Left lung (tissue), 10 donors: ENCODE data around the gene LRRC10B. TPM values are rescaled to one million over a fixed set of nuclear protein-coding genes. Genes with fewer than 3 reads are reported as not detected.

Source experiments
- ATAC-seq: fragments of 200-7000 bp; cut with Tn5 transposase; one replicate; pipeline ENCODE4 v1.9.1; 2020; ENCODE audit warnings: moderate library complexity
- DNase-seq, 4 donors: peaks; one replicate each; pipeline ENCODE4 v3.0.0-alpha.2; 2013 to 2020
- H3K27ac ChIP-seq, 2 donors: fragments of 200-600 bp; sonication (generic) in 1 of 2; one replicate each; pipeline versions ENCODE4 v1.5.0 to v1.8.0; 2020 to 2021
- H3K27me3 ChIP-seq, 2 donors: fragments of 200-600 bp; sonication (generic) in 1 of 2; one replicate each; pipeline versions ENCODE4 v1.5.0 to v1.8.0; 2020 to 2021
- H3K36me3 ChIP-seq, 2 donors: fragments of 200-600 bp; sonication (generic) in 1 of 2; one replicate each; pipeline versions ENCODE4 v1.5.0 to v1.8.0; 2020 to 2021
- H3K4me1 ChIP-seq, 2 donors: fragments of 200-600 bp; one replicate each; pipeline ENCODE4 v1.8.0; 2021
- H3K4me3 ChIP-seq, 2 donors: fragments of 200-600 bp; sonication (generic) in 1 of 2; one replicate each; pipeline versions ENCODE4 v1.5.0 to v1.8.0; 2020 to 2021; ENCODE audit warnings: mild to moderate bottlenecking in 1 of 2
- H3K9me3 ChIP-seq, 2 donors: fragments of 200-600 bp; sonication (generic) in 1 of 2; one replicate each; pipeline versions ENCODE4 v1.5.0 to v1.8.0; 2020 to 2021
- intact Hi-C, 2 donors: fragments of 100-400 bp; cut with DNase I; formaldehyde crosslinking; loops; one replicate each; pipeline versions ENCODE4 v1.11.2 to v1.14.2; 2022
- polyA plus RNA-seq, 6 donors: library from polyadenylated mRNA; unstranded; fragments of 120-200 nt; gene quantifications; one replicate each; pipeline ENCODE4 v1.2.1, GENCODE V29; 2013; ENCODE audit not compliant: insufficient read length in 6 of 6
- total RNA-seq, 2 donors: library from RNA; stranded (reverse); fragmentation: NEBNext Ultra II Directional; extraction: Animal tissue kit (Norgen Biotek cat#: 25700); gene quantifications; one replicate each; pipeline ENCODE4 v1.2.1, GENCODE V29; 2021
- TF ChIP-seq, protein P1 (sequence below), 2 donors: fragments of 200-600 bp; sonication (generic) in 1 of 2; IDR thresholded peaks; one replicate each; pipeline versions ENCODE4 v1.5.0 to v1.8.0; 2021; ENCODE audit warnings: antibody characterized with exemption in 2 of 2
- donor health status: DM: no; HTN: yes; CAD: no.
- donor health status: DM: no; HTN: no; CAD: no.

Gene LRRC10B
- total and polyA plus RNA-seq, 8 donors, result 0.29 to 5.5 (median 1.9) TPM

DNA sequence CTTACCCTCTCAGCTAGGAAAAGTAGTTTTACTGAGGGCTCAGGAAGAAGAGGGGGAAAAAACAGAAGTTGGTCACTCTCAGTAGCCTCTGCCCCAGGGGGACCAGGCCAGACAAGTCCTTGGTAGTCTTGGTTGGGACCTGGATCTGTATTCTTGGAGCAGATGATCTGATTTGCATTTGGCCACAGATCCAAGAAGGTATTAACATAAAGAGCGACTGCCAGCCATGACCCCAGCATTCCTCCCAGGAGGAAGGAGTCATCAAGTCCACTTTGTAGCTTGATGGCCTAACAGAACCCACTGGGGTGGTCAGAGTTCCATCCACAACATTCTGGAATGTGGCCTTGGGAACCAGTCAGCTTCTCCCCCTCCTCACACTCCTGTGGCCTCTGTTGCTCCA lies 6.0 kb upstream of the LRRC10B start:
- no peaks in the 10 kb centered on the region for H3K4me1 ChIP-seq
- H3K27ac ChIP-seq, result no peak overlapping the region
- TF ChIP-seq, protein P1, sequence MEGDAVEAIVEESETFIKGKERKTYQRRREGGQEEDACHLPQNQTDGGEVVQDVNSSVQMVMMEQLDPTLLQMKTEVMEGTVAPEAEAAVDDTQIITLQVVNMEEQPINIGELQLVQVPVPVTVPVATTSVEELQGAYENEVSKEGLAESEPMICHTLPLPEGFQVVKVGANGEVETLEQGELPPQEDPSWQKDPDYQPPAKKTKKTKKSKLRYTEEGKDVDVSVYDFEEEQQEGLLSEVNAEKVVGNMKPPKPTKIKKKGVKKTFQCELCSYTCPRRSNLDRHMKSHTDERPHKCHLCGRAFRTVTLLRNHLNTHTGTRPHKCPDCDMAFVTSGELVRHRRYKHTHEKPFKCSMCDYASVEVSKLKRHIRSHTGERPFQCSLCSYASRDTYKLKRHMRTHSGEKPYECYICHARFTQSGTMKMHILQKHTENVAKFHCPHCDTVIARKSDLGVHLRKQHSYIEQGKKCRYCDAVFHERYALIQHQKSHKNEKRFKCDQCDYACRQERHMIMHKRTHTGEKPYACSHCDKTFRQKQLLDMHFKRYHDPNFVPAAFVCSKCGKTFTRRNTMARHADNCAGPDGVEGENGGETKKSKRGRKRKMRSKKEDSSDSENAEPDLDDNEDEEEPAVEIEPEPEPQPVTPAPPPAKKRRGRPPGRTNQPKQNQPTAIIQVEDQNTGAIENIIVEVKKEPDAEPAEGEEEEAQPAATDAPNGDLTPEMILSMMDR (IDR thresholded peaks at IDR 0.05), result no peak
- DNase-seq, result no peak
- H3K4me3 ChIP-seq, result no peak overlapping the region
- peaks cover 5 to 27% of the 10 kb centered on the region in 2 donors for H3K27me3 ChIP-seq
- no peak for ATAC-seq
- no peaks in the 10 kb centered on the region for H3K36me3 ChIP-seq
- H3K9me3 ChIP-seq, result no peaks in the 10 kb centered on the region
- intact Hi-C loops, result no loop called here

DNA sequence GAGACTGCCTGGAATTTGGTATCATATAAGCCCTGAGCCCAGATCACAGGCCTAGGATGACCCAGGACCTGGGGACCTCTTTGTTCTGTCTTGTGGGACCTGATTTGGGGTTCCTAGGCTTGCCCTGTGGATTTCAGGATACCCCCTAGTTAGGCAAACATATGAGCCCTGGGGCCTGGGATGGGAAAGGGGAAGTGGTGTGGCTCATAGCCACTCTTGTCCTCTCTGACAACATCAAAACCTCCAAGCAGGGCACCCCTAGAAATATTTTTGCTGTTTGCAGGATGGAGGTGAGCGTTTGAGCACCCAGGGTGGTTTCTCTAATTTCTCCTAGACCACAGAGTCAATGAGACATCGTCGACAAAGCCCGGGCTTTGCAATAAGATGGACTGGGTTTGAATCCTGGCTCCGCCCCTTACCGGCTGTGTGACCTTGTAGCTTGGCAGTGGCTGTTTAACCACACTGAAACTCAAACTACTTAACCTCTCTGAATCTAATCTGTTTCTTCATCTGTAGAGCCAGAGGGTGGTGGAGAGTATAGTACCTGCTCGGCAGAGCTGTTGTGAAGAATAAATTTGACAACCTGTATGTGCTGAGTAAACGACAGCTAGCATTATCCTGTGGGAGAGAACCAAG lies 5.3 kb upstream of the LRRC10B start:
- H3K9me3 ChIP-seq, result no peaks in the 10 kb centered on the region
- no peaks in the 10 kb centered on the region for H3K36me3 ChIP-seq
- TF ChIP-seq, protein P1 (IDR thresholded peaks at IDR 0.05), result no peak
- no peak overlapping the region for H3K27ac ChIP-seq
- DNase-seq (no peak), ATAC-seq (no peak)
- H3K4me1 ChIP-seq, result peaks cover 2 to 5% of the 10 kb centered on the region in 2 donors
- H3K27me3 ChIP-seq, result peaks cover 11 to 35% of the 10 kb centered on the region in 2 donors
- intact Hi-C loops, result no loop called here
- H3K4me3 ChIP-seq, result no peak overlapping the region

DNA sequence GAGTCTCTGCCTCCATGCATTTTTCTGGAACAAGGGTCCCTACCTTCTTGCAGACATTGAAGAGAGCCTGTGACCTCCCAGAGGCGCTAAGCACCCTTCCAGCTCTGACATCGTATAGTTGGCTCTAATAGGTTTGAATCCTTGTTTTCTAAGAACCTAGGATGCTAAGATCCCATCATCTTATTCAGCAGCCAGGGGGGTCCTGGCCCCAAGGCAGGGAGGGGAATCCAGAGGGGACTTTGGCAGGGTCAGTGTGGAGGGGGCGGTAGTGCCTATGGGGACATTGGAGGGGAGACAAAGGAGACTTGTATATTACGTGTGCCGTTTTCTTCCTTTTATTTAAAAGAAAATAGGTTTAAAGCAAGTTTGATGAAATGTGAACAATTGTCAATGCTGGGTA lies 3.4 kb upstream of the LRRC10B start:
- Histone ChIP-seq H3K4me3 (no peak overlapping the region), H3K27ac (no peak overlapping the region)
- TF ChIP-seq, protein P1 (IDR thresholded peaks at IDR 0.05), result no peak

DNA sequence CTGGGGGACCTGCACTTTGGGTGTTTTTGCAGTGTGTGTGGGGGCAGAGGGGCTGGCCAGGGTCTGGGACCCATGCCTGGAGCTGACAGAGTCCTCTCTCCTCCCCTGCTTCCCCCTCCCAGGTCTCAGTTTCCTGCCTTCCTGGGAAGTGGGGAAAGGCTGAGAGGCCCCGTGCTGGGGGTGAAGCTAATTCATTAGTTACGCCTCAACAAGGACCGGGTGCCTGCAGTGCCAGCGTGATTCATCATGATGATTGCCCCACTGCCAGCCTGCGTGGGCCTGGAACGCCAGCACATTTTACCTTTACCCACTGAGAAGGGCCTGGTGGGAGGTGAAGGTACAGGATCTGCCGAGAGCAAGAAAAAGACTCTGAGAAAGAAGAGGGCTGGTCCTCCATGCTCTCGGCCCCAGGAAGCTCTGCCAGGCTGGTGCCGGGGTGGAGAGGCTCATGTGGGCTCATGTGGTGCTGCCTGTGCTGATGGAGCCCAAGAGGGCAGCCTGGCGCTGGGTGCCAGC lies 2.9 kb upstream of the LRRC10B start:
- H3K4me1 ChIP-seq, result peaks cover 13 to 22% of the 10 kb centered on the region in 2 donors
- intact Hi-C loops, result no loop called here
- H3K9me3 ChIP-seq, result no peaks in the 10 kb centered on the region
- no peak overlapping the region for H3K4me3 ChIP-seq
- ATAC-seq (no peak), DNase-seq (no peak)
- H3K36me3 ChIP-seq, result no peaks in the 10 kb centered on the region
- TF ChIP-seq, protein P1 (IDR thresholded peaks at IDR 0.05), result no peak
- H3K27me3 ChIP-seq, result peaks cover 33 to 59% of the 10 kb centered on the region in 2 donors
- no peak overlapping the region for H3K27ac ChIP-seq

More for the DNA sequence above, 3.4 kb upstream of the LRRC10B start:
- H3K4me1 ChIP-seq, result peaks cover 13 to 22% of the 10 kb centered on the region in 2 donors
- DNase-seq (no peak), ATAC-seq (no peak)
- intact Hi-C loops, result no loop called here
- no peaks in the 10 kb centered on the region for H3K9me3 ChIP-seq
- H3K36me3 ChIP-seq, result no peaks in the 10 kb centered on the region
- H3K27me3 ChIP-seq, result peaks cover 27 to 53% of the 10 kb centered on the region in 2 donors

DNA sequence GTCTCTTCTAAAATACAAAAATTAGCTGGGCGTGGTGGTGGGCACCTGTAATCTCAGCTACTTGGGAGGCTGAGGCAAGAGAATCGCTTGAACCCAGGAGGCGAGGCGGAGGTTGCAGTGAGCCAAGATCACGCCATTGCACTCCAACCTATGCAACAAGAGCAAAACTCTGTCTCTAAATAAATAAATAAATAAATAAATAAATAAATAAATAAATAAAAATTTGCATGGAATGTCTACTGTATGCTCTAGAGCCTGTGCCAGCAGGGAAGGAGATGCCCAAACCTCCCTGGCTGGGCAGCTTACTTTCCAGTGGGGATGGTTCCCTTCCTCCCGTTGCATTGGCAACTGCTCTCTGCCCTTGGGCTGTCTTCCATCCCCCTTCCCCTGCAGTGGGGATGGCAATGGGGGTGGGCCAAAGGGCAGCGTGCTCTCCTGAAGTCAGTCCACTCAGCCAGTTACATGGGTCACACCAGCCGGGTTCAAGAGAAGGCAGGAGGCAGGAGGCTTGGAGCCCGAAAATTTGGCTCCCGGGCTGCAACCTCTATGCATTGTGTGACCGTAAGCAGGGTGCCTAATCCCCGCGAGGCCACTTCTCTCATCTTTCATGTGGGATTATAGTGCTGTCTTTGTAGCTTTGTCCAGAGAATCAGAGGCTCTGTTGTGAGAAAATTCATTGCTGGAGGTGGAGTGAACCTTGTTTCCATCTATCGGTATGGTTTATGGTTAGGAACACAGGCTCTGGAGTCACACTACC lies 1.4 kb upstream of the LRRC10B start:
- TF ChIP-seq, protein P1 (IDR thresholded peaks at IDR 0.05), result no peak
- Histone ChIP-seq H3K4me1 (peaks cover 13 to 22% of the 10 kb centered on the region in 2 donors), H3K9me3 (no peaks in the 10 kb centered on the region), H3K27ac (no peak overlapping the region), H3K27me3 (peaks cover 33 to 73% of the 10 kb centered on the region in 2 donors), H3K36me3 (no peaks in the 10 kb centered on the region), H3K4me3 (no peak overlapping the region)
- intact Hi-C loops, result no loop called here
- DNase-seq, result no peak
- ATAC-seq, result no peak
